ENCODE results near the gene SMOC1.

SMOC1 gene

GRCh38 chr14:70048313-70048654 is 169.1 kb downstream of the SMOC1 start:
- DNase-seq = no peak

GRCh38 chr14:70049605-70050004 is 170.4 kb downstream of the SMOC1 start:
- no peak for DNase-seq

GRCh38 chr14:70050136-70050535 is 170.9 kb downstream of the SMOC1 start:
- no peak for DNase-seq

- no peak for DNase-seq
These were observed 173.8 kb downstream of the SMOC1 start for GRCh38 chr14:70052990-70053389.

GRCh38 chr14:70057519-70058136 is 178.4 kb downstream of the SMOC1 start:
- no peak for DNase-seq

GRCh38 chr14:70059545-70059944 is 180.3 kb downstream of the SMOC1 start:
- no peak for DNase-seq

GRCh38 chr14:70061108-70061507 is 181.9 kb downstream of the SMOC1 start:
- no peak for DNase-seq

GRCh38 chr14:70064136-70064865 is 185.1 kb downstream of the SMOC1 start:
- no peak for DNase-seq

GRCh38 chr14:70067810-70068209 is 188.6 kb downstream of the SMOC1 start:
- DNase-seq = no peak

GRCh38 chr14:70069186-70069585 is 190.0 kb downstream of the SMOC1 start:
- no peak for DNase-seq

GRCh38 chr14:70073924-70074566 is 194.8 kb downstream of the SMOC1 start:
- no peak for DNase-seq

GRCh38 chr14:70077005-70077404 is 197.8 kb downstream of the SMOC1 start:
- no peak for DNase-seq

- DNase-seq = no peak
These were observed 198.5 kb downstream of the SMOC1 start for GRCh38 chr14:70077720-70078119.

- DNase-seq = no peak
These were observed 199.1 kb downstream of the SMOC1 start for GRCh38 chr14:70078329-70078728.

- no peak for DNase-seq
These were observed 200.9 kb downstream of the SMOC1 start for GRCh38 chr14:70080076-70080475.

All from NCI-H1417 treated with DMSO at 0.1 percent for 48 hours (cell line).